NT2/D1 (cell line): ENCODE measurements around the gene SRMS.

Experiments
- SUZ12 ChIP-seq: IDR thresholded peaks from 2 replicates; pipeline ENCODE4 v1.6.1; 2011; ENCODE audit not compliant: insufficient read length, insufficient read depth; ENCODE audit errors: extremely low read depth
- YY1 ChIP-seq: IDR thresholded peaks from 2 replicates; pipeline ENCODE4 v1.6.1; 2011; ENCODE audit not compliant: insufficient read length, insufficient read depth
- ZNF274 ChIP-seq: IDR thresholded peaks from 2 replicates; pipeline ENCODE4 v1.6.1; 2011; ENCODE audit warnings: mild to moderate bottlenecking, low read depth, low read length

DNA sequence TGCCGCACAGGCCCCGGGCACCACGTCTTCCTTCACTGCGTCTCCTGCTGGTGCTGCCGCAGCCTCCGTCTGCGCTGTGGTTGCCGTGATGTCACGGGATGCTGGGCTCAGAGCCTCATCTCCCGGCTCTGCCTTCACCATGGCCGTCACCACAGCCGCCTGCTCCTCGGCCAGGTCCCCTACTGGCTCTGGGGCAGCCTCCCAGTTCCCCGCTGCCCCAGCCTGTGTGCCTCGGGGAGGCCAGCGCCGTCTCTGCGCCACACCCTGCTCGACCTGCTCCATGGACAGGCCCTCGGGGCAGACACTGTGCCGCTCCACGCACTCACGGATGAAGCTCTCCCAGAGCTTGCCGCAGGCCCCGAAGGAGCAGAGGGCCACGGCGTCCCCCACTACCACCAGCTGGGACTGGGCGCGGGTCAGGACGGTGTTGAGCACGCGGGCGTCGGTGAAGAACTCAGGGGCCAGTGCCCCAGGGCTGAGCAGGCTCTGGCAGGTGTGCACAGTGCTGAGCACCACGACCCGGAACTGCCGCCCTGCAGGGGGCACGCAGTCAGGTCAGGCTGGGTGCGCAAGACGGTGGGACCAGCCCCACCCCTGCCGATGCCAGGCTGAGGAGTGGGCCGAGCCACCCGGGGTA lies 18.3 kb upstream of the SRMS start:
- TF ChIP-seq YY1 = no peak
- no peak for TF ChIP-seq SUZ12
- TF ChIP-seq ZNF274 = no peak
